WTC11 (cell line): ENCODE measurements around the gene CALR3. TPM values are rescaled to one million over a fixed set of nuclear protein-coding genes. Genes with fewer than 3 reads are reported as not detected.
A peak's percentile ranks its signal among the peaks of the same experiment; 100 is the strongest.

ENCODE experiments used
- ATAC-seq: fragments of 200-7000 bp; cut with Tn5 transposase; 2 replicates; pipeline ENCODE4 v1.10.0; 2021; ENCODE audit warnings: mild to moderate bottlenecking, moderate library complexity
- Bru-seq: library from RNA; stranded (reverse); fragments of 400-500 nt; gene quantifications from one replicate; lab custom pipeline; 2021; lab: Mats Ljungman, UMichigan
- CTCF ChIA-PET: fragments of 300-600 bp; sonication (Branson Sonifier 250); formaldehyde crosslinking; loops from one replicate; lab custom pipeline; 2021; ENCODE audit warnings: antibody characterized with exemption; lab: Charles Lee
- POLR2A ChIA-PET: fragments of 350-600 bp; sonication (Branson Sonifier 250); formaldehyde crosslinking; loops from one replicate; lab custom pipeline; 2021; ENCODE audit warnings: antibody characterized with exemption; lab: Charles Lee
- DNase-seq: peaks from one replicate; pipeline ENCODE4 v3.0.0; 2021; ENCODE audit warnings: low spot score
- H3K27ac Mint-ChIP-seq: 2 replicates; pipeline ENCODE4 v1.8.0; 2021; ENCODE audit warnings: mixed read lengths
- H3K27me3 Mint-ChIP-seq: 2 replicates; pipeline ENCODE4 v1.8.0; 2021; ENCODE audit warnings: low read depth, mild to moderate bottlenecking, moderate library complexity, mixed read lengths
- H3K36me3 Mint-ChIP-seq: 2 replicates; pipeline ENCODE4 v1.8.0; 2021; ENCODE audit warnings: mixed read lengths
- H3K4me1 Mint-ChIP-seq: 2 replicates; pipeline ENCODE4 v1.8.0; 2022; ENCODE audit warnings: mixed read lengths
- H3K4me3 Mint-ChIP-seq: 2 replicates; pipeline ENCODE4 v1.8.0; 2021; ENCODE audit warnings: mild to moderate bottlenecking, moderate library complexity, mixed read lengths
- H3K9me3 Mint-ChIP-seq: 2 replicates; pipeline ENCODE4 v1.8.0; 2021; ENCODE audit warnings: mixed read lengths
- ATF1 ChIP-seq: sonication (generic); formaldehyde crosslinking; IDR thresholded peaks from 2 replicates; pipeline ENCODE4 v1.8.1; 2023; ENCODE audit warnings: mild to moderate bottlenecking, moderate library complexity, missing genetic modification reagents
- ETV6 ChIP-seq: sonication (generic); formaldehyde crosslinking; IDR thresholded peaks from 2 replicates; pipeline ENCODE4 v1.8.1; 2022; ENCODE audit warnings: mild to moderate bottlenecking, missing genetic modification reagents
- FOXK1 ChIP-seq: sonication (generic); formaldehyde crosslinking; IDR thresholded peaks from 2 replicates; pipeline ENCODE4 v1.8.0; 2022; ENCODE audit warnings: mild to moderate bottlenecking, moderate library complexity, missing genetic modification reagents
- GABPB1 ChIP-seq: sonication (generic); formaldehyde crosslinking; IDR thresholded peaks from 2 replicates; pipeline ENCODE4 v1.8.1; 2023; ENCODE audit warnings: mild to moderate bottlenecking, missing genetic modification reagents
- JAZF1 ChIP-seq: fragments of 250-450 bp; sonication (Bioruptor Pico); IDR thresholded peaks from 2 replicates; pipeline ENCODE4 v1.9.0; 2021; ENCODE audit warnings: moderate library complexity, mild to moderate bottlenecking, inconsistent platforms
- JUN ChIP-seq: sonication (generic); formaldehyde crosslinking; IDR thresholded peaks from 2 replicates; pipeline ENCODE4 v1.8.0; 2023; ENCODE audit warnings: mild to moderate bottlenecking, missing genetic modification reagents
- KAT7 ChIP-seq: sonication (generic); formaldehyde crosslinking; IDR thresholded peaks from 2 replicates; pipeline ENCODE4 v1.8.1; 2023; ENCODE audit warnings: missing genetic modification reagents, mild to moderate bottlenecking, borderline replicate concordance
- MYBL2 ChIP-seq: sonication (generic); formaldehyde crosslinking; IDR thresholded peaks from 2 replicates; pipeline ENCODE4 v1.8.1; 2023; ENCODE audit warnings: mild to moderate bottlenecking, moderate library complexity, missing genetic modification reagents
- NFE2L1 ChIP-seq: sonication (generic); formaldehyde crosslinking; IDR thresholded peaks from 2 replicates; pipeline ENCODE4 v1.8.1; 2023; ENCODE audit warnings: missing genetic modification reagents
- NFYB ChIP-seq: sonication (generic); formaldehyde crosslinking; conservative IDR thresholded peaks from 2 replicates; pipeline ENCODE4 v1.8.0; 2022; ENCODE audit warnings: low read depth, missing genetic modification reagents
- NR1H2 ChIP-seq: sonication (generic); formaldehyde crosslinking; IDR thresholded peaks from 2 replicates; pipeline ENCODE4 v1.9.0; 2021; ENCODE audit warnings: mild to moderate bottlenecking, moderate library complexity, missing genetic modification reagents
- NR3C1 ChIP-seq: sonication (generic); formaldehyde crosslinking; conservative IDR thresholded peaks from 2 replicates; pipeline ENCODE4 v1.8.1; 2023; ENCODE audit warnings: low read depth, mild to moderate bottlenecking, missing genetic modification reagents
- OVOL2 ChIP-seq: fragments of 250-450 bp; sonication (Bioruptor Pico); IDR thresholded peaks from 2 replicates; pipeline ENCODE4 v1.9.0; 2021; ENCODE audit warnings: mild to moderate bottlenecking, borderline replicate concordance
- SMAD3 ChIP-seq: sonication (generic); formaldehyde crosslinking; IDR thresholded peaks from 2 replicates; pipeline ENCODE4 v1.8.0; 2022; ENCODE audit warnings: missing genetic modification reagents, mild to moderate bottlenecking, borderline replicate concordance
- SP1 ChIP-seq: sonication (generic); formaldehyde crosslinking; conservative IDR thresholded peaks from 2 replicates; pipeline ENCODE4 v1.8.1; 2022; ENCODE audit warnings: missing genetic modification reagents
- TEAD1 ChIP-seq: sonication (generic); formaldehyde crosslinking; IDR thresholded peaks from 2 replicates; pipeline ENCODE4 v1.8.0; 2022; ENCODE audit warnings: mild to moderate bottlenecking, missing genetic modification reagents
- ZNF138 ChIP-seq: sonication (generic); formaldehyde crosslinking; conservative IDR thresholded peaks from 2 replicates; pipeline ENCODE4 v1.8.1; 2022; ENCODE audit warnings: mild to moderate bottlenecking, moderate library complexity, missing genetic modification reagents
- ZNF263 ChIP-seq: sonication (generic); formaldehyde crosslinking; IDR thresholded peaks from 2 replicates; pipeline ENCODE4 v1.8.1; 2022; ENCODE audit warnings: low read depth, mild to moderate bottlenecking, moderate library complexity, missing genetic modification reagents
- ZNF396 ChIP-seq: fragments of 250-450 bp; sonication (Bioruptor Pico); IDR thresholded peaks from 2 replicates; pipeline ENCODE4 v1.8.0; 2021; ENCODE audit warnings: mild to moderate bottlenecking, moderate library complexity, borderline replicate concordance
- ZNF423 ChIP-seq: fragments of 250-450 bp; sonication (Bioruptor Pico); IDR thresholded peaks from 2 replicates; pipeline ENCODE4 v2.1.2; 2022; ENCODE audit warnings: mild to moderate bottlenecking, moderate library complexity
- long read RNA-seq, 3 experiments: library from RNA in 1 of 3; library from capped mRNA in 1 of 3; library from polyadenylated mRNA in 1 of 3; unstranded in 2 of 3; stranded (forward) in 1 of 3; transcript quantifications; one replicate each; pipeline ENCODE4 v2.0.0, GENCODE V29; 2021
- total RNA-seq: library from RNA; stranded (reverse); gene quantifications from 3 replicates; pipeline ENCODE4 v1.2.3, GENCODE V29; 2021
- TF ChIP-seq, protein P1 (sequence below): sonication (generic); formaldehyde crosslinking; conservative IDR thresholded peaks from 2 replicates; pipeline ENCODE4 v1.8.1; 2022; ENCODE audit warnings: mild to moderate bottlenecking, missing genetic modification reagents
- TF ChIP-seq, protein P2 (sequence below): fragments of 250-450 bp; sonication (Bioruptor Pico); IDR thresholded peaks from 2 replicates; pipeline ENCODE4 v1.9.0; 2021; ENCODE audit warnings: mild to moderate bottlenecking
- TF ChIP-seq, protein P3 (sequence below): sonication (generic); formaldehyde crosslinking; IDR thresholded peaks from 2 replicates; pipeline ENCODE4 v1.8.0; 2022; ENCODE audit warnings: mild to moderate bottlenecking, missing genetic modification reagents
- TF ChIP-seq, protein P4 (sequence below): sonication (generic); formaldehyde crosslinking; IDR thresholded peaks from 2 replicates; pipeline ENCODE4 v1.8.0; 2023; ENCODE audit warnings: missing genetic modification reagents
- TF ChIP-seq, protein P5 (sequence below): sonication (generic); formaldehyde crosslinking; IDR thresholded peaks from 2 replicates; pipeline ENCODE4 v1.8.0; 2022; ENCODE audit warnings: mild to moderate bottlenecking, missing genetic modification reagents
- TF ChIP-seq, protein P6 (sequence below): sonication (generic); formaldehyde crosslinking; IDR thresholded peaks from 2 replicates; pipeline ENCODE4 v1.8.1; 2022; ENCODE audit warnings: low read depth, missing genetic modification reagents, borderline replicate concordance
- TF ChIP-seq, protein P7 (sequence below): sonication (generic); formaldehyde crosslinking; IDR thresholded peaks from 2 replicates; pipeline ENCODE4 v1.8.1; 2022; ENCODE audit warnings: mild to moderate bottlenecking, moderate library complexity, missing genetic modification reagents
- TF ChIP-seq, protein P8 (sequence below): fragments of 250-450 bp; sonication (Bioruptor Pico); IDR thresholded peaks from 2 replicates; pipeline ENCODE4 v1.9.0; 2021; ENCODE audit warnings: mild to moderate bottlenecking, borderline replicate concordance

CALR3 gene, protein sequence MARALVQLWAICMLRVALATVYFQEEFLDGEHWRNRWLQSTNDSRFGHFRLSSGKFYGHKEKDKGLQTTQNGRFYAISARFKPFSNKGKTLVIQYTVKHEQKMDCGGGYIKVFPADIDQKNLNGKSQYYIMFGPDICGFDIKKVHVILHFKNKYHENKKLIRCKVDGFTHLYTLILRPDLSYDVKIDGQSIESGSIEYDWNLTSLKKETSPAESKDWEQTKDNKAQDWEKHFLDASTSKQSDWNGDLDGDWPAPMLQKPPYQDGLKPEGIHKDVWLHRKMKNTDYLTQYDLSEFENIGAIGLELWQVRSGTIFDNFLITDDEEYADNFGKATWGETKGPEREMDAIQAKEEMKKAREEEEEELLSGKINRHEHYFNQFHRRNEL
- total RNA-seq, result 0.21 to 0.87 TPM (median 0.50 TPM) in 3 replicates
- percentile 54 among the genes with signal in this experiment for Bru-seq, nascent RNA
- long read RNA-seq, experiment 1, result 0 reads
- long read RNA-seq, experiment 2, result 0 reads
- long read RNA-seq, experiment 3, result 0 reads

DNA sequence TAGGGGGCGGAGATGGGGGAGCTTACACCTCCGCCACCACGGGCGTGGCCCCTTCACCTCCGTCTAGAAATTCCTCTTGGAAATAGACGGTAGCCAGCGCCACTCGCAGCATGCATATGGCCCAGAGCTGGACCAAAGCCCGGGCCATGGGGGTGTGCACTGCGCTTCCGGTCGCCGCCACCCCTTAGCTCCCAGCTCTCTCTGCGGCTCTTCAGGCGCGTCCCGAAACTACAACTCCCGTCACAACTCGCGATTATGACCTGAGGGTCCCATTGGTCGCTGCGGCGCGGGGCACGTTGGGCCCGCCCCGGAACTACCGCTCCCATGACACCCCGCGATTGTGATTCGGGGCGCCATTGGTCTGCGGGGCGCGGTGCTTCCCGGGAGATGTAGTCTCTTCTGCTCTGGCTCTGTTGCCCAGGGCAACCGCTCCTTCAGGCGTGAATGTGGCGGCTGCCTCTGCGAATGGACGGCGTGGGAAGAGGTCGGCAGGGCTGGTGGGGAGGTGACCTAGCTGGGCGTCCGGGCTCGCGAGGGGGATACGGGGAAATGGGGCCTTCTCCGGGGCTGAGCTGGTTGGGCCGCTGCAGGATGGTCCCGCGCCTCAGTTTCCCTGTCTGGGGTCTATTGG lies at the start of gene CALR3, which contains the start of gene C19orf44:
Gene CALR3, minus strand, starts transcription at position 186 of the 631 bp plus-strand sequence. Its CDS starts 38 bp downstream, at position 148.
Gene C19orf44, plus strand, starts transcription at position 413 of the 631 bp plus-strand sequence. CDS start 4,399 bp downstream, outside the sequence.
- Mint-ChIP-seq H3K4me1 (peaks cover 11% of the 10 kb centered on the region), H3K27me3 (no peaks in the 10 kb centered on the region), H3K9me3 (no peaks in the 10 kb centered on the region), H3K4me3 (peak within 1 kb of the TSS; percentile 91), H3K36me3 (peaks cover 2% of the 10 kb centered on the region), H3K27ac (peak within 1 kb of the TSS; percentile 63; the same call in 1 of the 2 replicates)
- CTCF ChIA-PET, result interaction anchor here (0.8 to 2.1 kb wide), 8 partner anchors 9 to 113 kb away, joined by 3 to 20 read pairs (median 3); no protein-coding TSS in a partner anchor
- ATAC-seq, result peak; percentile 98
- POLR2A ChIA-PET, result interaction anchor here (0.7 kb wide), 1 partner anchor 16 kb away, joined by 4 read pairs; no protein-coding TSS in a partner anchor
- peak; percentile 98 for DNase-seq
- TF ChIP-seq JUN, result no peak
- no peak for TF ChIP-seq NFE2L1 (CRISPR knock-in tag)
- no peak for TF ChIP-seq MYBL2 (CRISPR knock-in tag)
- TF ChIP-seq, protein P1, sequence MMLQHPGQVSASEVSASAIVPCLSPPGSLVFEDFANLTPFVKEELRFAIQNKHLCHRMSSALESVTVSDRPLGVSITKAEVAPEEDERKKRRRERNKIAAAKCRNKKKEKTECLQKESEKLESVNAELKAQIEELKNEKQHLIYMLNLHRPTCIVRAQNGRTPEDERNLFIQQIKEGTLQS (CRISPR knock-in tag), result no peak
- no peak for TF ChIP-seq ZNF263 (CRISPR knock-in tag)
- TF ChIP-seq KAT7 (CRISPR knock-in tag), result no peak
- TF ChIP-seq NR3C1 (CRISPR knock-in tag), result no peak
- TF ChIP-seq OVOL2 (CRISPR knock-in tag), result no peak
- TF ChIP-seq ETV6, result peak; percentile 77
- no peak for TF ChIP-seq ZNF396 (CRISPR knock-in tag)
- no peak for TF ChIP-seq ATF1
- 0 out of 2 replicates have a peak, but pooled peaks have one; percentile 14 for TF ChIP-seq SMAD3 (CRISPR knock-in tag)
- peak; percentile 25; the same call in 1 of the 2 replicates for TF ChIP-seq FOXK1 (CRISPR knock-in tag)
- TF ChIP-seq NFYB (CRISPR knock-in tag), result peak; percentile 94
- TF ChIP-seq, protein P2, sequence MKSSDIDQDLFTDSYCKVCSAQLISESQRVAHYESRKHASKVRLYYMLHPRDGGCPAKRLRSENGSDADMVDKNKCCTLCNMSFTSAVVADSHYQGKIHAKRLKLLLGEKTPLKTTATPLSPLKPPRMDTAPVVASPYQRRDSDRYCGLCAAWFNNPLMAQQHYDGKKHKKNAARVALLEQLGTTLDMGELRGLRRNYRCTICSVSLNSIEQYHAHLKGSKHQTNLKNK (CRISPR knock-in tag), result no peak
- TF ChIP-seq, protein P3, sequence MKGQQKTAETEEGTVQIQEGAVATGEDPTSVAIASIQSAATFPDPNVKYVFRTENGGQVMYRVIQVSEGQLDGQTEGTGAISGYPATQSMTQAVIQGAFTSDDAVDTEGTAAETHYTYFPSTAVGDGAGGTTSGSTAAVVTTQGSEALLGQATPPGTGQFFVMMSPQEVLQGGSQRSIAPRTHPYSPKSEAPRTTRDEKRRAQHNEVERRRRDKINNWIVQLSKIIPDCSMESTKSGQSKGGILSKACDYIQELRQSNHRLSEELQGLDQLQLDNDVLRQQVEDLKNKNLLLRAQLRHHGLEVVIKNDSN (CRISPR knock-in tag), result peak; percentile 74; the same call in 1 of the 2 replicates
- no peak for TF ChIP-seq JAZF1 (CRISPR knock-in tag)
- TF ChIP-seq, protein P4, sequence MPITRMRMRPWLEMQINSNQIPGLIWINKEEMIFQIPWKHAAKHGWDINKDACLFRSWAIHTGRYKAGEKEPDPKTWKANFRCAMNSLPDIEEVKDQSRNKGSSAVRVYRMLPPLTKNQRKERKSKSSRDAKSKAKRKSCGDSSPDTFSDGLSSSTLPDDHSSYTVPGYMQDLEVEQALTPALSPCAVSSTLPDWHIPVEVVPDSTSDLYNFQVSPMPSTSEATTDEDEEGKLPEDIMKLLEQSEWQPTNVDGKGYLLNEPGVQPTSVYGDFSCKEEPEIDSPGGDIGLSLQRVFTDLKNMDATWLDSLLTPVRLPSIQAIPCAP (CRISPR knock-in tag), result no peak
- TF ChIP-seq ZNF423 (CRISPR knock-in tag), result no peak
- peak; percentile 77 for TF ChIP-seq GABPB1 (CRISPR knock-in tag)
- TF ChIP-seq TEAD1 (CRISPR knock-in tag), result 0 out of 2 replicates have a peak, but pooled peaks have one; percentile 39
- TF ChIP-seq, protein P5, sequence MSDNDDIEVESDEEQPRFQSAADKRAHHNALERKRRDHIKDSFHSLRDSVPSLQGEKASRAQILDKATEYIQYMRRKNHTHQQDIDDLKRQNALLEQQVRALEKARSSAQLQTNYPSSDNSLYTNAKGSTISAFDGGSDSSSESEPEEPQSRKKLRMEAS (CRISPR knock-in tag), result peak; percentile 75
- TF ChIP-seq ZNF138 (CRISPR knock-in tag), result no peak
- no peak for TF ChIP-seq NR1H2 (CRISPR knock-in tag)
- TF ChIP-seq SP1 (CRISPR knock-in tag), result peak; percentile 96
- TF ChIP-seq, protein P6, sequence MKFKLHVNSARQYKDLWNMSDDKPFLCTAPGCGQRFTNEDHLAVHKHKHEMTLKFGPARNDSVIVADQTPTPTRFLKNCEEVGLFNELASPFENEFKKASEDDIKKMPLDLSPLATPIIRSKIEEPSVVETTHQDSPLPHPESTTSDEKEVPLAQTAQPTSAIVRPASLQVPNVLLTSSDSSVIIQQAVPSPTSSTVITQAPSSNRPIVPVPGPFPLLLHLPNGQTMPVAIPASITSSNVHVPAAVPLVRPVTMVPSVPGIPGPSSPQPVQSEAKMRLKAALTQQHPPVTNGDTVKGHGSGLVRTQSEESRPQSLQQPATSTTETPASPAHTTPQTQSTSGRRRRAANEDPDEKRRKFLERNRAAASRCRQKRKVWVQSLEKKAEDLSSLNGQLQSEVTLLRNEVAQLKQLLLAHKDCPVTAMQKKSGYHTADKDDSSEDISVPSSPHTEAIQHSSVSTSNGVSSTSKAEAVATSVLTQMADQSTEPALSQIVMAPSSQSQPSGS (CRISPR knock-in tag), result no peak
- TF ChIP-seq, protein P7, sequence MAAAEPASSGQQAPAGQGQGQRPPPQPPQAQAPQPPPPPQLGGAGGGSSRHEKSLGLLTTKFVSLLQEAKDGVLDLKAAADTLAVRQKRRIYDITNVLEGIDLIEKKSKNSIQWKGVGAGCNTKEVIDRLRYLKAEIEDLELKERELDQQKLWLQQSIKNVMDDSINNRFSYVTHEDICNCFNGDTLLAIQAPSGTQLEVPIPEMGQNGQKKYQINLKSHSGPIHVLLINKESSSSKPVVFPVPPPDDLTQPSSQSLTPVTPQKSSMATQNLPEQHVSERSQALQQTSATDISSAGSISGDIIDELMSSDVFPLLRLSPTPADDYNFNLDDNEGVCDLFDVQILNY (CRISPR knock-in tag), result peak; percentile 74; the same call in 1 of the 2 replicates
- TF ChIP-seq, protein P8, sequence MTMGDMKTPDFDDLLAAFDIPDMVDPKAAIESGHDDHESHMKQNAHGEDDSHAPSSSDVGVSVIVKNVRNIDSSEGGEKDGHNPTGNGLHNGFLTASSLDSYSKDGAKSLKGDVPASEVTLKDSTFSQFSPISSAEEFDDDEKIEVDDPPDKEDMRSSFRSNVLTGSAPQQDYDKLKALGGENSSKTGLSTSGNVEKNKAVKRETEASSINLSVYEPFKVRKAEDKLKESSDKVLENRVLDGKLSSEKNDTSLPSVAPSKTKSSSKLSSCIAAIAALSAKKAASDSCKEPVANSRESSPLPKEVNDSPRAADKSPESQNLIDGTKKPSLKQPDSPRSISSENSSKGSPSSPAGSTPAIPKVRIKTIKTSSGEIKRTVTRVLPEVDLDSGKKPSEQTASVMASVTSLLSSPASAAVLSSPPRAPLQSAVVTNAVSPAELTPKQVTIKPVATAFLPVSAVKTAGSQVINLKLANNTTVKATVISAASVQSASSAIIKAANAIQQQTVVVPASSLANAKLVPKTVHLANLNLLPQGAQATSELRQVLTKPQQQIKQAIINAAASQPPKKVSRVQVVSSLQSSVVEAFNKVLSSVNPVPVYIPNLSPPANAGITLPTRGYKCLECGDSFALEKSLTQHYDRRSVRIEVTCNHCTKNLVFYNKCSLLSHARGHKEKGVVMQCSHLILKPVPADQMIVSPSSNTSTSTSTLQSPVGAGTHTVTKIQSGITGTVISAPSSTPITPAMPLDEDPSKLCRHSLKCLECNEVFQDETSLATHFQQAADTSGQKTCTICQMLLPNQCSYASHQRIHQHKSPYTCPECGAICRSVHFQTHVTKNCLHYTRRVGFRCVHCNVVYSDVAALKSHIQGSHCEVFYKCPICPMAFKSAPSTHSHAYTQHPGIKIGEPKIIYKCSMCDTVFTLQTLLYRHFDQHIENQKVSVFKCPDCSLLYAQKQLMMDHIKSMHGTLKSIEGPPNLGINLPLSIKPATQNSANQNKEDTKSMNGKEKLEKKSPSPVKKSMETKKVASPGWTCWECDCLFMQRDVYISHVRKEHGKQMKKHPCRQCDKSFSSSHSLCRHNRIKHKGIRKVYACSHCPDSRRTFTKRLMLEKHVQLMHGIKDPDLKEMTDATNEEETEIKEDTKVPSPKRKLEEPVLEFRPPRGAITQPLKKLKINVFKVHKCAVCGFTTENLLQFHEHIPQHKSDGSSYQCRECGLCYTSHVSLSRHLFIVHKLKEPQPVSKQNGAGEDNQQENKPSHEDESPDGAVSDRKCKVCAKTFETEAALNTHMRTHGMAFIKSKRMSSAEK (CRISPR knock-in tag), result no peak
